ENCODE measurements around the gene LRP8.

- no peak for TF ChIP-seq CTCF (IDR thresholded peaks at IDR 0.05)
- TF ChIP-seq POLR2A (IDR thresholded peaks at IDR 0.05): no peak
Measured at GRCh38 chr1:53348486-53349368, 20.9 kb upstream of the LRP8 start.
